B cell (primary cell): Measurements from ENCODE around the gene VPS9D1. TPM values are rescaled to one million over a fixed set of nuclear protein-coding genes. Genes with fewer than 3 reads are reported as not detected.

ENCODE experiments used
- ATAC-seq: fragments of 200-7000 bp; cut with Tn5 transposase; one replicate; pipeline ENCODE4 v1.10.0; 2021; ENCODE audit warnings: low read depth, mild to moderate bottlenecking, moderate number of reproducible peaks, moderate library complexity
- CTCF ChIA-PET: fragments of 350-600 bp; sonication (Branson Sonifier 250); formaldehyde crosslinking; loops from one replicate; lab custom pipeline; 2021; ENCODE audit warnings: antibody characterized with exemption, inconsistent platforms; lab: Charles Lee
- POLR2A ChIA-PET: fragments of 350-600 bp; sonication (Branson Sonifier 250); formaldehyde crosslinking; loops from one replicate; lab custom pipeline; 2021; ENCODE audit warnings: antibody characterized with exemption; lab: Charles Lee
- DNase-seq: peaks from one replicate; pipeline ENCODE4 v3.0.0; 2013
- H2AFZ ChIP-seq: 2 replicates; pipeline ENCODE4 v1.6.1; 2012; ENCODE audit warnings: mild to moderate bottlenecking, low read depth, low read length; ENCODE audit not compliant: insufficient read depth, poor library complexity, severe bottlenecking
- H3K27ac ChIP-seq, 2 donors: 1 replicate in 1 of 2; 2 replicates in 1 of 2; pipeline ENCODE4 v1.5.1; 2012 to 2013; ENCODE audit warnings: low read length in 2 of 2, mild to moderate bottlenecking in 2 of 2, moderate library complexity in 1 of 2
- H3K27me3 ChIP-seq, 4 experiments: fragments of 200-600 bp in 1 of 4; sonication (generic) in 1 of 4; replicated peaks in 1 of 4; 1 replicate in 2 of 4; 2 replicates in 2 of 4; pipeline versions ENCODE4 v1.6.1 to v1.7.0; 2013 to 2016; ENCODE audit warnings: low read length in 3 of 4, mild to moderate bottlenecking in 2 of 4, mixed read lengths in 1 of 4, moderate library complexity in 1 of 4; ENCODE audit not compliant: insufficient read depth in 4 of 4, control insufficient read depth in 3 of 4; ENCODE audit errors: control extremely low read depth in 1 of 4
- H3K36me3 ChIP-seq, 2 experiments: replicated peaks in 1 of 2; 1 replicate in 1 of 2; 2 replicates in 1 of 2; pipeline versions ENCODE4 v1.6.1 to v1.7.1; 2013; ENCODE audit warnings: low read length in 1 of 2; ENCODE audit not compliant: insufficient read depth in 2 of 2, control insufficient read depth in 1 of 2; ENCODE audit errors: control extremely low read depth in 1 of 2, extremely low read depth in 1 of 2
- H3K4me1 ChIP-seq, 2 donors: fragments of 200-600 bp in 1 of 2; sonication (generic) in 1 of 2; 1 replicate in 1 of 2; 2 replicates in 1 of 2; pipeline versions ENCODE4 v1.5.1 to v1.6.1; 2013 to 2017; ENCODE audit warnings: low read length in 2 of 2; ENCODE audit not compliant: control insufficient read depth in 2 of 2, insufficient read depth in 2 of 2
- H3K4me2 ChIP-seq: replicated peaks from 2 replicates; pipeline ENCODE3; 2012; ENCODE audit warnings: mild to moderate bottlenecking, low read depth, low read length; ENCODE audit not compliant: poor library complexity, severe bottlenecking
- H3K4me3 ChIP-seq, 5 experiments: fragments of 200-600 bp in 1 of 5; sonication (generic) in 1 of 5; 1 replicate in 3 of 5; 2 replicates in 2 of 5; pipeline versions ENCODE4 v1.5.1 to v1.7.0; 2011 to 2016; ENCODE audit warnings: low read length in 4 of 5, mild to moderate bottlenecking in 4 of 5, low read depth in 2 of 5, control low read depth in 1 of 5, moderate library complexity in 1 of 5; ENCODE audit not compliant: insufficient read depth in 1 of 5; ENCODE audit errors: control extremely low read depth in 1 of 5, extremely low read depth in 1 of 5
- H3K79me2 ChIP-seq: fragments of 200-600 bp; sonication (generic); one replicate; pipeline ENCODE4 v1.6.0; 2016; ENCODE audit warnings: low read length; ENCODE audit not compliant: control insufficient read depth, insufficient read depth
- H3K9ac ChIP-seq: fragments of 200-600 bp; sonication (generic); 2 replicates; pipeline ENCODE4 v1.6.1; 2017; ENCODE audit warnings: mild to moderate bottlenecking, low read length, moderate library complexity
- H3K9me3 ChIP-seq, 3 donors: one replicate each; pipeline versions ENCODE4 v1.6.1 to v1.7.1; 2013; ENCODE audit warnings: low read length in 2 of 3; ENCODE audit not compliant: control insufficient read depth in 2 of 3, insufficient read depth in 1 of 3; ENCODE audit errors: control extremely low read depth in 1 of 3
- H4K20me1 ChIP-seq: 2 replicates; pipeline ENCODE4 v1.6.0; 2012; ENCODE audit warnings: mild to moderate bottlenecking, low read length; ENCODE audit not compliant: insufficient read depth, control insufficient read depth, poor library complexity, severe bottlenecking
- H3K27ac Mint-ChIP-seq: one replicate; pipeline ENCODE4 v1.8.0; 2021; ENCODE audit warnings: mixed read lengths
- H3K27me3 Mint-ChIP-seq: one replicate; pipeline ENCODE4 v1.8.0; 2021; ENCODE audit warnings: mixed read lengths
- H3K4me1 Mint-ChIP-seq: one replicate; pipeline ENCODE4 v1.8.0; 2021; ENCODE audit warnings: mixed read lengths
- H3K4me3 Mint-ChIP-seq: one replicate; pipeline ENCODE4 v1.8.0; 2021; ENCODE audit warnings: mixed read lengths
- H3K9me3 Mint-ChIP-seq: one replicate; pipeline ENCODE4 v1.8.0; 2022; ENCODE audit warnings: mixed read lengths; ENCODE audit not compliant: insufficient read depth
- EZH2 ChIP-seq: IDR thresholded peaks from 2 replicates; pipeline ENCODE4 v1.6.1; 2012; ENCODE audit warnings: borderline replicate concordance, low read depth, mild to moderate bottlenecking, moderate library complexity, low read length; ENCODE audit not compliant: insufficient read depth, poor library complexity, severe bottlenecking
- WGBS: methylation state at CpG from one replicate; pipeline ENCODE4 v1.1.5; 2013; ENCODE audit warnings: missing lambda C conversion rate; ENCODE audit not compliant: insufficient coverage; 5-methylcytosine and 5-hydroxymethylcytosine counted together
- intact Hi-C: fragments of 100-400 bp; cut with micrococcal nuclease; formaldehyde crosslinking; loops from one replicate; pipeline ENCODE4 v1.10.0; 2022
- polyA plus RNA-seq: library from polyadenylated mRNA; depleted of rRNA; stranded (reverse); fragments of >200 nt; gene quantifications from 2 replicates; pipeline ENCODE4 v1.2.3, GENCODE V29; 2012
- total RNA-seq, 2 donors: library from RNA; stranded (reverse); fragments of 120-200 nt in 1 of 2; gene quantifications; 1 replicate in 1 of 2; 2 replicates in 1 of 2; pipeline versions ENCODE4 v1.2.3 to v1.2.4, GENCODE V29; 2013 to 2022
- TF ChIP-seq, protein P1 (sequence below): fragments of 200-600 bp; IDR thresholded peaks from one replicate; pipeline ENCODE4 v1.8.0; 2022; ENCODE audit warnings: antibody characterized with exemption, mild to moderate bottlenecking

The VPS9D1 gene
- total and polyA plus RNA-seq, 2 donors (not counting 1 experiment from before 2014, with no cell fraction given): 14.6 to 24.0 TPM

GRCh38 chr16:89733792-89734191 is 13.1 kb upstream of the VPS9D1 start:
- intact Hi-C loops: no loop called here
- H3K4me3 ChIP-seq: no peak overlapping the region
- no peak overlapping the region for H3K27ac ChIP-seq
- DNase-seq (no peak), ATAC-seq (no peak)
- peaks cover 0 to 89% of the 10 kb centered on the region in 2 experiments for H3K36me3 ChIP-seq
- no peak for TF ChIP-seq EZH2
- TF ChIP-seq, protein P1, sequence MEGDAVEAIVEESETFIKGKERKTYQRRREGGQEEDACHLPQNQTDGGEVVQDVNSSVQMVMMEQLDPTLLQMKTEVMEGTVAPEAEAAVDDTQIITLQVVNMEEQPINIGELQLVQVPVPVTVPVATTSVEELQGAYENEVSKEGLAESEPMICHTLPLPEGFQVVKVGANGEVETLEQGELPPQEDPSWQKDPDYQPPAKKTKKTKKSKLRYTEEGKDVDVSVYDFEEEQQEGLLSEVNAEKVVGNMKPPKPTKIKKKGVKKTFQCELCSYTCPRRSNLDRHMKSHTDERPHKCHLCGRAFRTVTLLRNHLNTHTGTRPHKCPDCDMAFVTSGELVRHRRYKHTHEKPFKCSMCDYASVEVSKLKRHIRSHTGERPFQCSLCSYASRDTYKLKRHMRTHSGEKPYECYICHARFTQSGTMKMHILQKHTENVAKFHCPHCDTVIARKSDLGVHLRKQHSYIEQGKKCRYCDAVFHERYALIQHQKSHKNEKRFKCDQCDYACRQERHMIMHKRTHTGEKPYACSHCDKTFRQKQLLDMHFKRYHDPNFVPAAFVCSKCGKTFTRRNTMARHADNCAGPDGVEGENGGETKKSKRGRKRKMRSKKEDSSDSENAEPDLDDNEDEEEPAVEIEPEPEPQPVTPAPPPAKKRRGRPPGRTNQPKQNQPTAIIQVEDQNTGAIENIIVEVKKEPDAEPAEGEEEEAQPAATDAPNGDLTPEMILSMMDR: no peak
- 97% methylated on average over 21 of the region's 21 CpGs for WGBS
- H3K9me3 Mint-ChIP-seq: no peaks in the 10 kb centered on the region
- no peak overlapping the region for H3K27ac Mint-ChIP-seq
- ChIA-PET CTCF (no interaction called here), POLR2A (no interaction called here)
- peaks cover 0 to 6% of the 10 kb centered on the region in 2 donors for H3K4me1 ChIP-seq
- H3K9me3 ChIP-seq: no peaks in the 10 kb centered on the region
- no peak overlapping the region for H2AFZ ChIP-seq
- no peak overlapping the region for H3K4me2 ChIP-seq
- peaks cover 5% of the 10 kb centered on the region for H3K4me1 Mint-ChIP-seq
- H3K4me3 Mint-ChIP-seq: no peak overlapping the region
- H3K9ac ChIP-seq: no peak overlapping the region
- H3K27me3 ChIP-seq: no peaks in the 10 kb centered on the region
- H4K20me1 ChIP-seq: peaks cover 95% of the 10 kb centered on the region
- H3K79me2 ChIP-seq: peaks cover 56% of the 10 kb centered on the region
- H3K27me3 Mint-ChIP-seq: no peaks in the 10 kb centered on the region

DNA sequence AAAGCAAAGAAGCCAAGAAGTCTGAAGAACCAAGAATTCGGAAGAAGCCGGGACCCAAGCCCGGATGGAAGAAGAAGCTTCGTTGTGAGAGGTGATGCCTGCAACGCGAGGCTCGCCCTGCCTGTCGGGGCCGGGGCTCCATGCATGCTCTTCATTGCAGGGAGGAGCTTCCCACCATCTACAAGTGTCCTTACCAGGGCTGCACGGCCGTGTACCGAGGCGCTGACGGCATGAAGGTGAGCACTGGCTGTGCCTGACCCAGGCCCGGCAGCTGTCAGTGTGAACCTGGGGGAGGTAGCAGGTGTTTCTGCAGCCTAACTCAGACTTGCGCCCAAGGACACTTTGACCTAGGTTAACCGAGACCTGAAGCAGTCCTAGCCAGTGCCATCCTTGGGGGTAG is 12.6 kb upstream of the VPS9D1 start:
- ChIA-PET POLR2A (no interaction called here), CTCF (no interaction called here)
- no peak for TF ChIP-seq EZH2
- TF ChIP-seq, protein P1: no peak
- Histone ChIP-seq H3K4me2 (no peak overlapping the region), H4K20me1 (peaks cover 94% of the 10 kb centered on the region), H3K36me3 (peaks cover 0 to 89% of the 10 kb centered on the region in 2 experiments), H3K27me3 (no peaks in the 10 kb centered on the region), H3K27ac (no peak overlapping the region), H2AFZ (no peak overlapping the region), H3K4me3 (no peak overlapping the region), H3K9ac (no peak overlapping the region), H3K79me2 (peaks cover 60% of the 10 kb centered on the region), H3K4me1 (peaks cover 0 to 6% of the 10 kb centered on the region in 2 donors), H3K9me3 (no peaks in the 10 kb centered on the region)
- intact Hi-C loops: no loop called here
- H3K27me3 Mint-ChIP-seq: no peaks in the 10 kb centered on the region
- H3K4me1 Mint-ChIP-seq: peaks cover 5% of the 10 kb centered on the region
- no peak overlapping the region for H3K4me3 Mint-ChIP-seq
- H3K27ac Mint-ChIP-seq: no peak overlapping the region
- no peak for ATAC-seq
- 90% methylated on average over 14 of the region's 17 CpGs for WGBS
- no peak for DNase-seq
- H3K9me3 Mint-ChIP-seq: no peaks in the 10 kb centered on the region
